ENCODE results near the gene LBHD2. TPM values are rescaled to one million over a fixed set of nuclear protein-coding genes. Genes with fewer than 3 reads are reported as not detected.
"Not testable (repeated sequence)": the region's sequence is repeated elsewhere in the genome, so short reads cannot be mapped to it uniquely, and the experiment has no call there.

The LBHD2 gene
- total RNA-seq, 1 experiment from 2014 or later: not detected

- H3K27me3 ChIP-seq (ENCODE audit: insufficient read depth, low read length); H3K9ac ChIP-seq (ENCODE audit: low read length); intact Hi-C loops (cut with micrococcal nuclease); POLR2A ChIA-PET; H3K79me2 ChIP-seq (ENCODE audit: insufficient read depth, low read length); ATAC-seq; H4K20me1 ChIP-seq (ENCODE audit: insufficient read depth); BruUV-seq (replicated peaks); H3K36me3 ChIP-seq (ENCODE audit: control insufficient read depth in 1 of 2, insufficient read depth in 2 of 2, low read length in 2 of 2); H3K9me3 ChIP-seq (ENCODE audit: control insufficient read depth in 1 of 2, insufficient read depth in 1 of 2, low read depth in 1 of 2, low read length in 2 of 2); H3K9me2 ChIP-seq (ENCODE audit: insufficient read depth); H3K4me2 ChIP-seq (ENCODE audit: low read length); H3K4me3 ChIP-seq (replicated peaks in 1 of 2; ENCODE audit: low read depth in 1 of 2, low read length in 2 of 2); H3K27ac ChIP-seq (ENCODE audit: low read depth, low read length); CTCF ChIA-PET; H2AFZ ChIP-seq (ENCODE audit: low read depth, low read length, poor library complexity, severe bottlenecking); DNase-seq (ENCODE audit: low read depth, low spot score): not testable (repeated sequence)
- peaks cover 22 to 39% of the 10 kb centered on the region in 2 experiments for H3K4me1 ChIP-seq (ENCODE audit: control insufficient read depth in 1 of 2, insufficient read depth in 2 of 2, low read length in 2 of 2)
- RAD21 ChIA-PET (ENCODE audit: low non-redundant PET in 1 of 2, low total read pairs in 2 of 2, uncharacterized antibody in 2 of 2, unreplicated experiment in 2 of 2): interaction anchor here in 1 of 2 experiments (0.7 kb wide), 1 partner anchor 18 kb away, joined by 3 read pairs; no protein-coding TSS in a partner anchor
Observed at GRCh38 chr14:103117499-103117898, 33.5 kb downstream of the LBHD2 start.

GRCh38 chr14:103118018-103118662 is 34.1 kb downstream of the LBHD2 start:
- Histone ChIP-seq H3K4me3 (replicated peaks in 1 of 2; ENCODE audit: low read depth in 1 of 2, low read length in 2 of 2) (no peak overlapping the region), H3K9me2 (ENCODE audit: insufficient read depth) (no peaks in the 10 kb centered on the region), H3K27me3 (ENCODE audit: insufficient read depth, low read length) (no peaks in the 10 kb centered on the region), H3K27ac (ENCODE audit: low read depth, low read length) (no peak overlapping the region), H3K9me3 (ENCODE audit: control insufficient read depth in 1 of 2, insufficient read depth in 1 of 2, low read depth in 1 of 2, low read length in 2 of 2) (no peaks in the 10 kb centered on the region), H3K9ac (ENCODE audit: low read length) (no peak overlapping the region), H3K4me1 (ENCODE audit: control insufficient read depth in 1 of 2, insufficient read depth in 2 of 2, low read length in 2 of 2) (peaks cover 21 to 39% of the 10 kb centered on the region in 2 experiments), H3K4me2 (ENCODE audit: low read length) (no peak overlapping the region), H3K36me3 (ENCODE audit: control insufficient read depth in 1 of 2, insufficient read depth in 2 of 2, low read length in 2 of 2) (no peaks in the 10 kb centered on the region), H3K79me2 (ENCODE audit: insufficient read depth, low read length) (no peaks in the 10 kb centered on the region), H2AFZ (ENCODE audit: low read depth, low read length, poor library complexity, severe bottlenecking) (no peak overlapping the region), H4K20me1 (ENCODE audit: insufficient read depth) (no peaks in the 10 kb centered on the region)
- RAD21 ChIA-PET (ENCODE audit: low non-redundant PET in 1 of 2, low total read pairs in 2 of 2, uncharacterized antibody in 2 of 2, unreplicated experiment in 2 of 2): no interaction called here
- DNase-seq (ENCODE audit: low read depth, low spot score) (no peak), ATAC-seq (no peak)
- CTCF ChIA-PET: no interaction called here
- intact Hi-C loops (cut with micrococcal nuclease): no loop called here
- no TSS peak for BruUV-seq (replicated peaks)
- POLR2A ChIA-PET: interaction anchor here (0.6 kb wide), 1 partner anchor 219 kb away, joined by 3 read pairs; no protein-coding TSS in a partner anchor
- no peak for TF ChIP-seq ZNF274 (IDR thresholded peaks at IDR 0.05; ENCODE audit: low read depth, low read length)
- TF ChIP-seq ELF1 (IDR thresholded peaks at IDR 0.05; ENCODE audit: borderline replicate concordance, low read depth): no peak
- TF ChIP-seq EGR1 (IDR thresholded peaks at IDR 0.05; ENCODE audit: low read depth): no peak
- TF ChIP-seq FOSL1 (IDR thresholded peaks at IDR 0.05; ENCODE audit: low read depth): no peak
- TF ChIP-seq SP1 (IDR thresholded peaks at IDR 0.05; ENCODE audit: low read depth): no peak
- TF ChIP-seq ZBTB33 (IDR thresholded peaks at IDR 0.05; ENCODE audit: extremely low read depth, insufficient replicate concordance, low read length): no peak
- no peak for TF ChIP-seq ZFX (IDR thresholded peaks at IDR 0.05)
- no peak for TF ChIP-seq SRF (IDR thresholded peaks at IDR 0.05; ENCODE audit: low read depth)
- TF ChIP-seq MAX (IDR thresholded peaks at IDR 0.05): no peak
- TF ChIP-seq CTCF (IDR thresholded peaks at IDR 0.05 in 2 of 3, conservative IDR thresholded peaks at IDR 0.05 in 1 of 3; ENCODE audit: borderline replicate concordance in 1 of 3, insufficient read depth in 1 of 3, low read depth in 2 of 3, low read length in 2 of 3): no peak
- no peak for TF ChIP-seq YY1 (IDR thresholded peaks at IDR 0.05; ENCODE audit: extremely low read depth, insufficient replicate concordance, low read depth, low read length)
- no peak for TF ChIP-seq RAD21 (IDR thresholded peaks at IDR 0.05; ENCODE audit: low read depth)
- no peak for TF ChIP-seq TCF7L2 (IDR thresholded peaks at IDR 0.05; ENCODE audit: borderline replicate concordance, extremely low read depth, insufficient read depth, insufficient read length)
